Measurements from ENCODE around the gene PCDHGC4.

Gene PCDHGC4

DNA sequence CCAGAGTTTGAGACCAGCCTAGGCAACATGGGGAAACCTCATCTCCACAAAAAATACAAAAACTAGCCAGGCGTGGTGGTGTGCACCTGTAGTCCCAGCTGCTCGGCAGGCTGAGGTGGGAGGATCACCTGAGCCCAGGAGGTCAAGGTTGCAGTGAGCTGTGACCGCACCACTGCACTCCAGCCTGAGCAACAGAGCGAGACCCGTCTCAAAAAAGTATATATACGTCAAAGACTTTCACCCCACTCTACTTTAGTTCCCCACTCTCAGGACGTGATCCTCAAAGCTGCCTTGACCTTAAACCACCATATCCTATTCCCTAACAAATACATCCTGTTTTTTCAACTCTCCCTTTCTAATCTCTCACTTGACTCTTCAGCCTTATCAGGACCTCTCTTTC is 45.0 kb downstream of the PCDHGC4 start:
- no peak for DNase-seq (ENCODE audit: low read depth in 1 of 2, low spot score in 1 of 2)
- in situ Hi-C loops (cut with HindIII; ENCODE audit: low pct_unique_long_range_greater_than_20kb, low sequenced_read_pairs) = no loop called here
- no peak for TF ChIP-seq JUND (IDR thresholded peaks at IDR 0.05; ENCODE audit: low read depth)

DNA sequence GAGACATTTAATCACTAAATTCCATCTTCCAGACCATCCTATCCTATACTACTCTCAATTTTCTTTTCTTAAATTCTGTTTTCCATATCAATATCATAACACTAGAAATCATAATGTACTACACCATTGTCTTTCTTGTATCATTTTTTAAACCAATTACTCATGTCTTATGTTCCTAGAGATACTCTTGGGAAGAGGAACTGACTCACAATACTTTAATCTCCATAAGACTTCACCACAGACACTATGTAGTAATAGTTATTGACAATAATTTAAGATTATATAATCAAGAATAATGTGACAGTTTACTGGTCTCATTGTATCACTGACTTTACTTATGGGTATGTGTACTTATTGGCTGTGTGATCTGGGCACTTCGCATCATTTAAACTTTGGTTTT is 47.9 kb downstream of the PCDHGC4 start:
- in situ Hi-C loops (cut with HindIII; ENCODE audit: low pct_unique_long_range_greater_than_20kb, low sequenced_read_pairs) = no loop called here
- DNase-seq (ENCODE audit: low read depth in 1 of 2, low spot score in 1 of 2) = no peak
- no peak for TF ChIP-seq JUND (IDR thresholded peaks at IDR 0.05; ENCODE audit: low read depth)

DNA sequence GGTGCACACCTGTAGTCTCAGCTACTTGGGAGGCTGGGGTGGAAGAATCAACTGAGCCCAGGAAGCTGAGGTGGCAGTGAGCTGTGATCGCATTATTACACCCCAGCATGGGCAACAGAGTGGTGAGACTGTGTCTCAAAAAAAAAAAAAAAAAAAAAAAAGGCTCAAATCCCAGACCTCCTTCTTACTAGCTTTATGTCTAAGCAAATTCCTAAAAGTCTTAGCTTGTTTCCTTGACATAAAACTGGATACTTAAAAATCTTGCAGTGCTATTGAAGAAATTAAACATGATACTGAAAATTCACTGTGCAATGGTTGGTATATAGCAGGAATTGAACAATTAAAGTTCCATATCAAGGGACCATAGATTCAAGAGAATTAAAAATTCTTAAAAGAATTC is 49.1 kb downstream of the PCDHGC4 start:
- DNase-seq (ENCODE audit: low read depth in 1 of 2, low spot score in 1 of 2) = no peak
- in situ Hi-C loops (cut with HindIII; ENCODE audit: low pct_unique_long_range_greater_than_20kb, low sequenced_read_pairs) = no loop called here
- no peak for TF ChIP-seq JUND (IDR thresholded peaks at IDR 0.05; ENCODE audit: low read depth)

DNA sequence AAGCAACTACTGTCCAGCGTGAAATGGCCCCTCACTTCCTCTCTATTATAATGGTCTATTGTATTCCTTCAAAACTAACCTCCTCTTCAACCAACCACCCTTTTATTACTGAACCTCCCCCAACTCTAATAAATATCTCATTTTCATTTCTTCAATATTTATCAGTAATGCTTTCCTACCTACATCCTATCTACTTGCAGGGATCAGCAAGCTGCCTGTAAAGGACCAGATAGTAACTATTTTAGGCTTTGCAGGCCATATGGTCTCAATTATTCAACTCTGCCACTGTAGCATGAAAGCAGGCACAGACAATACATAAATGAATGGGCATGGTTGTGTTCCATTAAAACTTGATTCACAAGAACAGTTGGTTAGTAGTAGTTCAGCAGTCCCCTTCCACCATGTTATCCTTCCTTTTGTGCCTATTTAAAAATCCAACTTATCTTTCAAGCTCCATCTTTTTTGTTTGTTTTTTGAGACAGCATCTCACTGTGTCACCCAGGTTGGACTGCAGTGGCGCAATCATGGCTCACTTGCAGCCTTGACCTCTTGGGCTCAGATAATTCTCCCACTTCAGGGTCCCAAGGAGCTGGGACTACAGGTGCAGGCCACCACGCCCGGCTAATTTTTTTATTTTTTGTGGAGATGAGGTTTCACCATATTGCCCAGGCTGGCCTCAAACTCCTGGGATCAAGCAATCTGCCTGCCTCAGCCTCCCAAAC is 49.8 kb downstream of the PCDHGC4 start:
- TF ChIP-seq JUND (IDR thresholded peaks at IDR 0.05; ENCODE audit: low read depth) = no peak
- in situ Hi-C loops (cut with HindIII; ENCODE audit: low pct_unique_long_range_greater_than_20kb, low sequenced_read_pairs) = no loop called here
- no peak for DNase-seq (ENCODE audit: low read depth in 1 of 2, low spot score in 1 of 2)

Measured in T47D (cell line).